Kidney (tissue), 14 donors: ENCODE measurements around the gene ARHGAP42. TPM values are rescaled to one million over a fixed set of nuclear protein-coding genes. Genes with fewer than 3 reads are reported as not detected.

ENCODE experiments used
- DNase-seq, 5 donors: peaks; one replicate each; pipeline ENCODE4 v3.0.0-alpha.2; 2013 to 2020
- FAIRE-seq: peaks from 2 replicates; lab custom pipeline; 2012; peaks lifted over from hg19 to GRCh38; lab: Jason Lieb, UNC
- H3K27ac ChIP-seq, 2 donors: one replicate each; pipeline ENCODE4 v1.7.0; 2013; ENCODE audit warnings: low read depth in 2 of 2, low read length in 2 of 2, inconsistent platforms in 1 of 2
- H3K27me3 ChIP-seq: one replicate; pipeline ENCODE4 v1.7.1; 2013; ENCODE audit warnings: low read length, inconsistent platforms; ENCODE audit not compliant: control insufficient read depth, insufficient read depth
- H3K36me3 ChIP-seq, 3 donors: one replicate each; pipeline versions ENCODE4 v1.7.0 to v1.7.1; 2013; ENCODE audit warnings: low read length in 3 of 3, control low read depth in 1 of 3, inconsistent platforms in 1 of 3; ENCODE audit not compliant: insufficient read depth in 3 of 3, control insufficient read depth in 2 of 3
- H3K4me1 ChIP-seq, 3 donors: one replicate each; pipeline versions ENCODE4 v1.7.0 to v1.7.1; 2013; ENCODE audit warnings: low read length in 3 of 3, inconsistent platforms in 1 of 3, low read depth in 1 of 3; ENCODE audit not compliant: control insufficient read depth in 2 of 3, insufficient read depth in 2 of 3
- H3K4me3 ChIP-seq, 3 donors: one replicate each; pipeline versions ENCODE4 v1.7.0 to v1.8.1; 2013; ENCODE audit warnings: low read length in 3 of 3, control low read depth in 1 of 3, inconsistent platforms in 1 of 3
- H3K9ac ChIP-seq, 3 donors: one replicate each; pipeline versions ENCODE4 v1.7.0 to v1.7.1; 2013; ENCODE audit warnings: low read length in 3 of 3, control low read depth in 1 of 3, inconsistent platforms in 1 of 3
- H3K9me3 ChIP-seq, 3 donors: one replicate each; pipeline versions ENCODE4 v1.7.0 to v1.7.1; 2013; ENCODE audit warnings: low read length in 3 of 3, control low read depth in 1 of 3, inconsistent platforms in 1 of 3; ENCODE audit not compliant: control insufficient read depth in 2 of 3, insufficient read depth in 1 of 3
- intact Hi-C: fragments of 100-400 bp; cut with DNase I; formaldehyde crosslinking; loops from one replicate; pipeline ENCODE4 v1.11.1; 2022
- polyA plus RNA-seq: library from polyadenylated mRNA; stranded (reverse); fragments of 350-450 nt; fragmentation: Illumina TruSeq; extraction: RNeasy Lipid Tissue Mini Kit (QIAGEN cat#74804); gene quantifications from one replicate; pipeline ENCODE4 v1.2.3, GENCODE V29; 2014; ENCODE audit warnings: low read depth, low replicate concordance; ENCODE audit not compliant: insufficient read depth
- total RNA-seq: library from RNA; stranded (reverse); fragmentation: NEBNext Ultra II Directional; extraction: Animal tissue kit (Norgen Biotek cat#: 25700); gene quantifications from one replicate; pipeline ENCODE4 v1.2.1, GENCODE V29; 2021
- TF ChIP-seq, protein P1 (sequence below): IDR thresholded peaks from 3 replicates; pipeline ENCODE4 v1.5.1; 2012; ENCODE audit warnings: mild to moderate bottlenecking, moderate library complexity, borderline replicate concordance; ENCODE audit not compliant: insufficient read depth; ENCODE audit errors: extremely low read depth
- donor health status: control.
- donor health status: control.
- donor health status: control.
- donor health status: control.
- donor health status: control.
- donor health status: DM: yes; HTN: yes; CAD: no.
- donor health status: Normal renal cell carcinoma (clear cell type).

ARHGAP42 gene
- total and polyA plus RNA-seq, 2 donors from 2014 or later, result 4.2 to 18.9 TPM

DNA sequence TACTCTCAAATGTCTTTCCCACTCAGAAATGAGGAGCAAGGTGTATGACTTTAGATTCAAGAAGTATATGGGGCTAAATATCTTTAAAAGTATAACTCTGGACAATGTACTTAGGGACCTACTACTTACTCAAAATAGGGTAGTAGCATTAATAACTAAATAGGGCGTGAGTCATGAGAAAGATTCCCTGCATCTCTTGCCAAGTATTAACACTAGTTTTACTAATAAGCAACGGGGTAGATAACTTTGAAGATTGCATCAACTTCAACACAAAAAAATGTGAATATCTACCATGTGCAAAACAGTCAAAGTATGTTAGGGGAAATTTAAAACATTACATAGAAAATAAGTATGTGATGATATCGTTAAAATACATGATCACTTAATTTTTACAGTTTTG lies 342.9 kb downstream of the ARHGAP42 start:
- TF ChIP-seq, protein P1, sequence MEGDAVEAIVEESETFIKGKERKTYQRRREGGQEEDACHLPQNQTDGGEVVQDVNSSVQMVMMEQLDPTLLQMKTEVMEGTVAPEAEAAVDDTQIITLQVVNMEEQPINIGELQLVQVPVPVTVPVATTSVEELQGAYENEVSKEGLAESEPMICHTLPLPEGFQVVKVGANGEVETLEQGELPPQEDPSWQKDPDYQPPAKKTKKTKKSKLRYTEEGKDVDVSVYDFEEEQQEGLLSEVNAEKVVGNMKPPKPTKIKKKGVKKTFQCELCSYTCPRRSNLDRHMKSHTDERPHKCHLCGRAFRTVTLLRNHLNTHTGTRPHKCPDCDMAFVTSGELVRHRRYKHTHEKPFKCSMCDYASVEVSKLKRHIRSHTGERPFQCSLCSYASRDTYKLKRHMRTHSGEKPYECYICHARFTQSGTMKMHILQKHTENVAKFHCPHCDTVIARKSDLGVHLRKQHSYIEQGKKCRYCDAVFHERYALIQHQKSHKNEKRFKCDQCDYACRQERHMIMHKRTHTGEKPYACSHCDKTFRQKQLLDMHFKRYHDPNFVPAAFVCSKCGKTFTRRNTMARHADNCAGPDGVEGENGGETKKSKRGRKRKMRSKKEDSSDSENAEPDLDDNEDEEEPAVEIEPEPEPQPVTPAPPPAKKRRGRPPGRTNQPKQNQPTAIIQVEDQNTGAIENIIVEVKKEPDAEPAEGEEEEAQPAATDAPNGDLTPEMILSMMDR, result no peak
- Histone ChIP-seq H3K4me1 (no peaks in the 10 kb centered on the region), H3K27me3 (no peaks in the 10 kb centered on the region), H3K36me3 (no peaks in the 10 kb centered on the region), H3K9me3 (no peaks in the 10 kb centered on the region), H3K4me3 (no peak overlapping the region), H3K27ac (no peak overlapping the region), H3K9ac (no peak overlapping the region)
- intact Hi-C loops, result no loop called here
- no peak for FAIRE-seq
- no peak for DNase-seq

DNA sequence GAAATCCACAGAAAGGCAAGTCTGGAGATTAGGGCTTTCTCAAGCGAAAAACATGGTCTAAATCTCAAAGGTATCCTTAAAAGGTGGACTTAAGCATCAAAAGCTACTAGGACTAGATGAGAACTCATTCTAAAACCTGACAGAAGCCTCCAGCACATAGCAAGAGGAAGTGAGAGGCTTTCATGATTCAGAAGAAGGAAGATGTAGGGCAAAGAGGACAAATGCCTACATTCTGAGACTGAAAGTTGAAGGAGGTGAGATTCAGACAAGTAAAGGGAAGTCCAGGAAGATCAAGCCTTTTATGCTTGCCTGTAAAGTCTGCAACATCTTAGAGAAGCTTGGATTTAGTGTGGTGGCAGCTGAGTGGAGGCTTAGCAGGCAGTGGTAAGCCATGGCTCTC lies 343.6 kb downstream of the ARHGAP42 start:
- no peaks in the 10 kb centered on the region for H3K36me3 ChIP-seq
- no peak overlapping the region for H3K9ac ChIP-seq
- H3K27me3 ChIP-seq, result no peaks in the 10 kb centered on the region
- TF ChIP-seq, protein P1, result no peak
- H3K27ac ChIP-seq, result no peak overlapping the region
- intact Hi-C loops, result no loop called here
- H3K4me3 ChIP-seq, result no peak overlapping the region
- no peaks in the 10 kb centered on the region for H3K9me3 ChIP-seq
- no peak for FAIRE-seq
- H3K4me1 ChIP-seq, result no peaks in the 10 kb centered on the region
- DNase-seq, result no peak

DNA sequence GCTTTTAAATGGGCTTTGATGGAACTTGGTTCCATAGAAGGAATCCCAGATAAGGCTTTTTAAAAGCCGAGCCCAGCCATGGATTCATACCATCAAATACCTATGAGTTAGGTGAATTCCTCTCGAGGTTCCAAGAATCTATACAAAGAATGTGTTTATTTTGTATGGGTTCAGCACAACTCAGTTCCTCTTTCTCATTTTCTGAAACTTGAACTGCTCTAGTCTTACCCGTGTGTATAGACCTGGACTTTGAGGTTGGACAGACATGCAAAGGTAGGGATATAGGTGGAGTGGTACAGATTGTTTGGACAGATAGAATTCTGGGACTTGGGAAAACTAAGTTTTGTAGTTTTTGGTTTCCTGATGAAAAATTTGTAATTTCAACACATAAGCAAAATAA lies 344.6 kb downstream of the ARHGAP42 start:
- Histone ChIP-seq H3K27ac (no peak overlapping the region), H3K9ac (no peak overlapping the region), H3K9me3 (no peaks in the 10 kb centered on the region), H3K27me3 (no peaks in the 10 kb centered on the region), H3K36me3 (no peaks in the 10 kb centered on the region), H3K4me1 (no peaks in the 10 kb centered on the region), H3K4me3 (no peak overlapping the region)
- intact Hi-C loops, result no loop called here
- DNase-seq, result no peak
- no peak for FAIRE-seq
- TF ChIP-seq, protein P1, result no peak

DNA sequence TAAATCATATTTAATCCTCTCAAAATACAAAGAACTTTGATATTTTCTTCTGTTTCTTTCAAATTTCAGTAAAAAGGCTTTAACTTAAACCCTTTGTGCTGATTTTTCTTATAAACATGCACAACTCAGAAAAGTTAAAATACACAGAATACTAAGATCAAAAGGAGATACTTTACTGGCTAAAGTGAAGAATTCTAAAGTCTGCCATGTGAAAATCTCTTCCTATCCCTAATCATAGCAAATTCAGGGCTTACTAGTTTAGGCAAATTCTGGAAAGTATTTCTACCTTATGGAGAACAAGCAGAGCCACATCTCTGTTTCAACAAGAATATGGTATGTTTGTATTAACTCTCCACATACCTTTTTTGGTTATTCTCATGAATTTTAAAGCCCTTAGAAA lies 345.9 kb downstream of the ARHGAP42 start:
- DNase-seq (no peak), FAIRE-seq (no peak)
- Histone ChIP-seq H3K4me1 (no peaks in the 10 kb centered on the region), H3K36me3 (no peaks in the 10 kb centered on the region), H3K9me3 (no peaks in the 10 kb centered on the region), H3K27ac (no peak overlapping the region), H3K9ac (no peak overlapping the region), H3K4me3 (no peak overlapping the region), H3K27me3 (no peaks in the 10 kb centered on the region)
- intact Hi-C loops, result no loop called here
- TF ChIP-seq, protein P1, result no peak
